ENCODE data around the gene DAGLA. TPM values are rescaled to one million over a fixed set of nuclear protein-coding genes. Genes with fewer than 3 reads are reported as not detected.

The DAGLA gene
- total RNA-seq, 1 experiment from 2014 or later: 4.5 TPM

DNA sequence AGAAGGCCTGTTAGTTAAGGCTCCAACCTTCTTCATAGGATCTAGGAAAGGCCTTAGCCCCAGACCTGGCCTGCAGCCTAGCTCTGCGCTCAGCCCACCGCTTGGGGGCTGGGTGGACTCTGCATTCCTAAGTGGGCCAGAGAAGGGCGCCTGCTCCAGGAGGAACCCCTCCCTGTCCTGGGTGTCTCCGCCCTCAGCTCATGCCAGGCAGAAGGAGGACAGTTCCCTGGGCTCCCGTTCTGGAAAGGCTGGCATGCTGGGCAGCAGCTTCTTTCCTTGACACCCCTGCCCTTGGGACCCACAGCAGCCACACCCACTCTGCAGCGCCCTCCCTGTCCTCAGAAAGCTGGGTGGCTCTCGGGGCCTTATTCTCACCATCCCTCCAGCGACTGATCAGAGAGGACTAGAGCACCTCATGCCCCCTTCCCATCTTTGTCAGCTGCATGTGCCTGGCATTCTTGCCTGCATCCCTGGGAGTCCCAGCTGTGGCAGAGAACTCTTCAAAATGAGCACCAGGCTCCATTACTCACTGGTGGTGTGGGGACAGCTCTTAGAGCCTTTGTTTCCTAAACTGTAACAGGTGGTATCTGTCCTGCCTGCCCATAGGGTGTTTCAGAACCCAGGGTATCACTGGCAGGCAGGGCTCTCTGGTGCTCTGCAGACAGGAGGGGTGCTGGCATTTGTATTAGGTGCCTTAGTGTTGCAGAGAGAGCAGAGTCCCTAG lies 51.9 kb downstream of the DAGLA start:
- H3K4me3 Mint-ChIP-seq: no peak overlapping the region
- no peak overlapping the region for H4K91ac ChIP-seq (ENCODE audit: insufficient read length, low read depth, low read length)
- H3K9me3 Mint-ChIP-seq: no peaks in the 10 kb centered on the region
- H2BK15ac ChIP-seq (ENCODE audit: low read depth, low read length): no peak overlapping the region
- no peak overlapping the region for H2AFZ ChIP-seq (ENCODE audit: low read length)
- H3K14ac ChIP-seq (ENCODE audit: insufficient read depth, low read length): no peak overlapping the region
- no peak overlapping the region for H4K8ac ChIP-seq (replicated peaks; ENCODE audit: insufficient read length, low read depth, low read length)
- H3K23me2 ChIP-seq (ENCODE audit: insufficient read length, low read depth, low read length, poor library complexity, severe bottlenecking): no peaks in the 10 kb centered on the region
- no peaks in the 10 kb centered on the region for H3K27me3 ChIP-seq (ENCODE audit: insufficient read depth, low read length)
- no peak overlapping the region for H3T11ph ChIP-seq (ENCODE audit: low read length)
- TF ChIP-seq, protein P1, sequence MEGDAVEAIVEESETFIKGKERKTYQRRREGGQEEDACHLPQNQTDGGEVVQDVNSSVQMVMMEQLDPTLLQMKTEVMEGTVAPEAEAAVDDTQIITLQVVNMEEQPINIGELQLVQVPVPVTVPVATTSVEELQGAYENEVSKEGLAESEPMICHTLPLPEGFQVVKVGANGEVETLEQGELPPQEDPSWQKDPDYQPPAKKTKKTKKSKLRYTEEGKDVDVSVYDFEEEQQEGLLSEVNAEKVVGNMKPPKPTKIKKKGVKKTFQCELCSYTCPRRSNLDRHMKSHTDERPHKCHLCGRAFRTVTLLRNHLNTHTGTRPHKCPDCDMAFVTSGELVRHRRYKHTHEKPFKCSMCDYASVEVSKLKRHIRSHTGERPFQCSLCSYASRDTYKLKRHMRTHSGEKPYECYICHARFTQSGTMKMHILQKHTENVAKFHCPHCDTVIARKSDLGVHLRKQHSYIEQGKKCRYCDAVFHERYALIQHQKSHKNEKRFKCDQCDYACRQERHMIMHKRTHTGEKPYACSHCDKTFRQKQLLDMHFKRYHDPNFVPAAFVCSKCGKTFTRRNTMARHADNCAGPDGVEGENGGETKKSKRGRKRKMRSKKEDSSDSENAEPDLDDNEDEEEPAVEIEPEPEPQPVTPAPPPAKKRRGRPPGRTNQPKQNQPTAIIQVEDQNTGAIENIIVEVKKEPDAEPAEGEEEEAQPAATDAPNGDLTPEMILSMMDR (conservative IDR thresholded peaks at IDR 0.05): no peak
- H2BK5ac ChIP-seq (ENCODE audit: insufficient read length, low read length): no peak overlapping the region
- H2BK12ac ChIP-seq (ENCODE audit: insufficient read length, low read depth, low read length): no peak overlapping the region
- no peaks in the 10 kb centered on the region for H3K79me1 ChIP-seq (ENCODE audit: insufficient read depth, low read depth, low read length, poor library complexity, severe bottlenecking)
- H3K23ac ChIP-seq (ENCODE audit: insufficient read length, low read depth, low read length): no peak overlapping the region
- H4K5ac ChIP-seq (ENCODE audit: insufficient read length, low read depth, low read length): no peak overlapping the region
- no peak overlapping the region for H3K56ac ChIP-seq (ENCODE audit: insufficient read length, low read depth, low read length)
- WGBS (ENCODE audit: extremely low coverage, insufficient read length, low lambda C conversion rate): no CpG with 5 or more reads among the region's 8 CpGs
- H3K36me3 Mint-ChIP-seq (ENCODE audit: insufficient read depth in 1 of 3, low read depth in 3 of 3): peaks cover 5 to 21% (median 16%) of the 10 kb centered on the region in 3 experiments; a peak in 6 of 7 replicates
- H3K27ac ChIP-seq (ENCODE audit: insufficient read length, low read depth, low read length): no peak overlapping the region
- DNase-seq: no peak
- H2BK20ac ChIP-seq (ENCODE audit: low read depth, low read length, poor library complexity, severe bottlenecking): no peak overlapping the region
- peaks cover 0 to 2% of the 10 kb centered on the region in 2 experiments; a peak in 1 of 4 replicates for H3K4me1 Mint-ChIP-seq
- no peak overlapping the region for H3K18ac ChIP-seq (ENCODE audit: insufficient read length, low read depth, low read length)
- H4K20me1 ChIP-seq (ENCODE audit: control insufficient read depth, insufficient read depth, insufficient read length): no peaks in the 10 kb centered on the region
- 0 out of 7 replicates have a peak overlapping the region, but pooled peaks of 1 of the 3 experiments have one; percentile 68 for H3K27ac Mint-ChIP-seq
- H3K27me3 Mint-ChIP-seq (ENCODE audit: low read depth): no peaks in the 10 kb centered on the region
- H2BK120ac ChIP-seq (ENCODE audit: low read depth, low read length, poor library complexity, severe bottlenecking): no peak overlapping the region
- H3K4me2 ChIP-seq (ENCODE audit: insufficient read depth, insufficient read length, low read length): no peak overlapping the region
- no peaks in the 10 kb centered on the region for H3K79me2 ChIP-seq (ENCODE audit: insufficient read depth, low read length)
- no peak overlapping the region for H3K9ac ChIP-seq (ENCODE audit: extremely low read depth, insufficient read length, low read length)
- H2AK5ac ChIP-seq (ENCODE audit: insufficient read length, low read length): no peak overlapping the region
- H3K9me3 ChIP-seq (ENCODE audit: control insufficient read depth, low read depth, low read length): no peaks in the 10 kb centered on the region
- no peaks in the 10 kb centered on the region for H3K4me1 ChIP-seq (ENCODE audit: insufficient read depth, low read length)
- no peak overlapping the region for H3K4ac ChIP-seq (ENCODE audit: low read depth, low read length)

Data from H9 (cell line).